ENCODE data around the gene FSTL1.

Gene FSTL1

DNA sequence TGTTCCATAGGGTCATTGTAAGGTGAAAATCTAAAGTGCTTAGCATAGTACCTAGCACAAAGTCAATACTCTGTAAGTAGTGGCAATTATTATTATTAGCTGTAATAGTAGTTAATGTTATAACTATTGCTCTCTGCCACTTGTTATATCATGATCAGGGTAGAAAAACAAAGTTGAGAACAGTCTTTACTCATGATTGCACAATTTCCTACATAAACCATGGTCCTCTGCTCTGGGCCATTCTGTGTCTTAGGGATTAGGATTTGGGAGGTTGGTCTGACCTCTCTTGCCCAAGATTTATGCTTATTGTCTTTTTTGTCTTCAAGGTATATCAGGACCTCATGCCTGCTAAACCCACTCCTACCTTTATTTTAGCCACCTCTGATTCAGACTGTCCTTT is 97.3 kb downstream of the FSTL1 start:
- no peak for DNase-seq (ENCODE audit: low read depth)

DNA sequence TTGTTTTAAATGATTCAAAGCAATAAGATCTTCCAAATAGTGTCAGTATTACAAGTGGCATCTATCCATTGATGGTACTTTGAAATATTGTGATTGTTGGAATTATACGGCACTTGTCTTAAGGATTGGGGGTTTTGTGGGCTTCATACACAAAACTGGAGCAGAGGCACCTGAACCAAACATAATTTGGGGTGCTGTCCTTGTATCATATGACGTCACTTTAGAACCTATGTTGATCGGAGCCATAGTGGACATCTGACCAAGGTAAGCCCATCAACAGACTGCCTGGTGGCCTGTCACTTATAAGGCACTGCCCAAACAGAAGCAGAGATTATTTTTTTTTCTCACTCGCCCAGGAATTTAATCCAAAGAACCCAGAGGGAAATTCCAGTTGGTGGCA is 98.8 kb downstream of the FSTL1 start:
- no peak for DNase-seq (ENCODE audit: low read depth)

DNA sequence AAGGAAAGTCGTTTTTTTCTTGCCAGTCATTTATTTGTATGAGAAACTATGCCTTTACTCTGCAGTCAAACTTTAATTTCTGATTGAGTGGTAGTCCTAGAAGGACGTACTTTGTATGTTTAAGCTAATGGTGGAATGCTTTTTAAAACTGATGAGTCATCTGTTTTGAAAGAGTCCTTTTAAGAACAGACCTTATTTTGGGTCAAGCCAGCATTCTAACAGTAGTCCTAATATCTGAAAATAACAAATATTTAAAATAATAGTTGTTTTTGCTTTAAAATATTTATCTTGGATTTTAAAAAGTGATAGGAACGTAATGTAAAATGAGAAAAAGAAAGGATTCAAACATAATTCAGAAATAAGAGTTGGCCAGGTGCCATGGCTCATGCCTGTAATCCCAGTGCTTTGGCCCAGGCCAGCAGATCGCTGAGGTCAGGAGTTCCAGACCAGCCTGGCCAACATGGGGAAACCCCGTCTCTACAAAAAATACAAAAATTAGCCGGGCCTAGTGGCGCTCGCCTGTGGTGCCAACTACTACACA is 100.3 kb downstream of the FSTL1 start:
- peak; percentile 71 for DNase-seq (ENCODE audit: low read depth)

DNA sequence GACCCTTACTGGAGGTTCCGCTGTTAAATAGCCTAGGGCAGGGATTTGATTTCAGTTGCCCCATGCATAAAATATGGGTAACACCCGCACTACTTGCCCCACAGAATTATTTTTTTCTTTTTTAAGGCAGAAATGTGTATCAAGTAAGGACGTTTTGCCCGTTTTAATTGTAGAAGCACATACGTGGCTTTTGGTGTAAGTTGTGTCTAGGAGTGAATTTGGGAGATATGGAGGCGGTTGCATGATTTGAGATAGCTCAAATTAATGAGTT is 101.0 kb downstream of the FSTL1 start:
- no peak for DNase-seq (ENCODE audit: low read depth)

DNA sequence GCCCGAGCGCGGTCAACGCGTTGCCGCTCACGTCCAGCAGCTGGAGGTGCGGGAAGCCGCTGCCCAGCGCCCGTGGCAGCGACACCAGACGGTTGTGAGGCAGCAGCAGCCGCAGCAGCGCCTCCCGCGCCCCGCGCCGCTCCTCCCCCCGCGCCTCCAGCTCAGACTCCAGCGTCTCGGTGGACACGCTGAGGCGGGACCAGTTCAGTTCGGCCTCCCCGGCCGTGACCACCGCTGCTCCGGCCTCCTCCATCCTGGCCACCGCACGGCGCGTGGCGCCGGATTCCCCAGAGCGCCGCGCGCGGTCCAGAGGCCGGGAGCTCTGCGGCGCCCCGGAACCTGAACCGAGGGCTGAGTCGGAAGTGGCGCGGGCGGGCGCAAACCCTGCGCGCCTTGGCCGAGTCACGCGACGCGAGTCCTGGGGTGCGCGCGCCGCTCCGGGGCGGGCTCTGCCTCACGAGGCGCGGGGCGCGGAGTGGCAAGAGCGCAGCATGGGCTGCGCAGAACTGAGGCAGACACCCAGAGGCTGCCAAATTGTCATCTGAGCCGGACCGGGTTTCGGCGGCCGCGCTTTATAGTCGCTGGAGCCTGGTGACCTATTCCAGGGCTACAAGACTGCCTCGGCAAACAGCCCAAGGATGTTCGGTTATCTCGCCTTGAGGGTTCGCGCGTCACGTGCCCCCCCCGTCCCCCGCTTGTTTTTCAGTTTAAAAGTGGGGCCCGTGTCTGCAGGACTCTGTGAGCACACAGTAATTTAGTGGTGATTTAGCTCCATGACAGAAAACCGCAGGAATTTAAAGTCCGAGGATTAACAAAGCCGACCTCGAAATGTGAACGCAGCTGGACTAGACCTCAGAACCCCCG is 101.6 kb downstream of the FSTL1 start, which contains the start of gene LRRC58:
Gene LRRC58, minus strand, starts transcription at position 364 of the 864 bp plus-strand sequence. Its CDS starts 111 bp downstream, at position 253.
- DNase-seq (ENCODE audit: low read depth), result peak; percentile 96

DNA sequence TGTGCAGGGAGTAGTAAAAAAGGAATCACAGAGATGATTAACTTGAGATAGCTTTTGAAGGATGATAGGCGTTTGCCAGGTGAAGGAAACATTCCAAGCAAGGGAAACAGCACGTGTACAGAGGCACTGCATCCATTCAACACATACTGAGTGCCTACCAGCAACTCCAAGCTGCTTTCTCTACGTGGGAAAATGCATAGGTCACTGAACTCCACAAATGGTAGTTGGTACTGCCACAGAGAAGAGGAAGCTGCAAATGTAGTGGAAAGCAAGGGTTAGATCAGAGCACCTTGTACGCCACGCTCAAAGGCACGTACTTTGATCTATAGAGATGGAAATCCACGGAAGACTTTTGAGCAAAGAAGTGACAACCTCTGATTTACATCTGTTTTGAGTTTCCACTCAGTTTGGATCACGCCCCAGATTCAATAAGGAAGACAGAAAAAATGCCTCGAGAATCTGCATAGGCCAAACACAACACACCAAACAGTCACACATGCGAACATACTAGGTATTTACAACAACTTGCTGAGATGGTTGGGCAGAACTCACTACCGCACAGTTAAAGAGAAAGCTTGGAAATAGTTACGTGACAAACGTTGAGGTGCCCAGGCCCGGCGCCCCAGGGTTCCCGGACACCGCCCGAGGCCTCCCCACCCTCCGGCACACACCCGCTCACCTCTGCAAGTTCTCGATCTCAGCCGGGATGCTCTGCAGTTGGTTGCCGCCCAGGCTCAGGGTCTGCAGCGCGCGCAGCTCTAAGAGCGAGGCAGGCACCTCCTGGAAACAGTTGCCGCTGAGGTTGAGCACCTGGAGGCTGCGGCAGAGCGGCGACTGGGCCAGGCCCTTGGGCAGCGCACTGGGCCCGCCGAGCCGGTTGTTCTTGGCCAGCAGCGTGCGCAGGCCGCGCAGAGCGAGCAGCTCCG is 102.5 kb downstream of the FSTL1 start:
- peak; percentile 27 for DNase-seq (ENCODE audit: low read depth)

DNA sequence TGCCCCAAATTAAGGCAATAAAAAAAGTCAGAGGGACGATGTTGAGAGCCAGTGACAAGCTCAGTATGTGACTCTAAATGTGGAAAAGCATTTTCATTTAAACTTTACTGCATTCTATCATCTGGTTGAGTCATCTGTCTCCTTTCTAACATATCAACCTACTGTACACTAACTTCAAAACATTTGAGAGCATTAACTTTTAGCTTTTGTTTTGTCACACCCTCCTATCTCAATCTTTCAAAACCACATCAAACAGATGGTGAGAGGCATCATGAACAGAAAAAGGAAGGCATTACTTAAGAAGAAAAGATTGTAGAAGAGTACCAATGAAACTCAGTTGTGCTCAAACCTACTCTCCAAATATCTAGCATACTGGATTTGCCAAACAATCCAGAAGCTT is 106.4 kb downstream of the FSTL1 start:
- no peak for DNase-seq (ENCODE audit: low read depth)
